Stimulated activated CD4-positive, alpha-beta T cell treated with anti-CD3 and anti-CD28 coated beads, Interleukin-1b, Interleukin-23, amount 100 ng/mL, for 1 hour (primary cell): ENCODE results near the gene ATG14.
A peak's percentile ranks its signal among the peaks of the same experiment; 100 is the strongest.
"Not testable (repeated sequence)": the region's sequence is repeated elsewhere in the genome, so short reads cannot be mapped to it uniquely, and the experiment has no call there.

ENCODE experiments used
- DNase-seq, 2 donors: peaks; one replicate each; pipeline ENCODE4 v3.0.0-alpha.2; 2020; ENCODE audit warnings: low read depth in 2 of 2

ATG14 gene

GRCh38 chr14:55386037-55386808, 25.4 kb downstream of the ATG14 start:
- DNase-seq, result no peak

GRCh38 chr14:55384536-55384935, 27.1 kb downstream of the ATG14 start:
- no peak for DNase-seq

GRCh38 chr14:55383541-55384140, 28.0 kb downstream of the ATG14 start:
- no peak for DNase-seq

- DNase-seq, result not testable (repeated sequence)
Observed at GRCh38 chr14:55383056-55383466, 28.6 kb downstream of the ATG14 start.

GRCh38 chr14:55382483-55382882, 29.1 kb downstream of the ATG14 start:
- no peak for DNase-seq

- DNase-seq, result no peak
Observed at GRCh38 chr14:55381561-55381960, 30.1 kb downstream of the ATG14 start.

- no peak for DNase-seq
Observed at GRCh38 chr14:55381040-55381439, 30.6 kb downstream of the ATG14 start.

GRCh38 chr14:55377236-55377635, 34.4 kb downstream of the ATG14 start:
- DNase-seq, result no peak

- DNase-seq, result no peak
Observed at GRCh38 chr14:55374771-55375170, 36.9 kb downstream of the ATG14 start.

GRCh38 chr14:55373784-55374705, 37.6 kb downstream of the ATG14 start:
- peak in 1 of 2 donors; percentile 17 for DNase-seq

- no peak for DNase-seq
Observed at GRCh38 chr14:55372825-55373224, 38.8 kb downstream of the ATG14 start.

- no peak for DNase-seq
Observed at GRCh38 chr14:55372423-55372822, 39.2 kb downstream of the ATG14 start.

GRCh38 chr14:55370883-55371455, 40.7 kb downstream of the ATG14 start:
- no peak for DNase-seq

- no peak for DNase-seq
Observed at GRCh38 chr14:55366271-55366670, 45.4 kb downstream of the ATG14 start.

- DNase-seq, result no peak
Observed at GRCh38 chr14:55361190-55361589, 50.4 kb downstream of the ATG14 start.

- DNase-seq, result no peak
Observed at GRCh38 chr14:55359307-55359706, 52.3 kb downstream of the ATG14 start.

GRCh38 chr14:55356913-55357312, 54.7 kb downstream of the ATG14 start:
- no peak for DNase-seq

- DNase-seq, result no peak
Observed at GRCh38 chr14:55355922-55356321, 55.7 kb downstream of the ATG14 start.

- DNase-seq, result peak in 1 of 2 donors; percentile 21
Observed at GRCh38 chr14:55354500-55354899, 57.1 kb downstream of the ATG14 start.

GRCh38 chr14:55353686-55354467, 57.8 kb downstream of the ATG14 start:
- no peak for DNase-seq

GRCh38 chr14:55352201-55352600, 59.4 kb downstream of the ATG14 start:
- DNase-seq, result no peak
